ENCODE measurements around the gene HNRNPL.
"Not testable (repeated sequence)": the region's sequence is repeated elsewhere in the genome, so short reads cannot be mapped to it uniquely, and the experiment has no call there.

HNRNPL gene

GRCh38 chr19:38803543-38803942 is 46.2 kb downstream of the HNRNPL start:
- in situ Hi-C loops (cut with MboI; ENCODE audit: low sequenced_read_pairs): no loop called here

GRCh38 chr19:38801359-38802095 is 48.3 kb downstream of the HNRNPL start:
- in situ Hi-C loops (cut with MboI; ENCODE audit: low sequenced_read_pairs): no loop called here

- in situ Hi-C loops (cut with MboI; ENCODE audit: low sequenced_read_pairs): no loop called here
These were observed 49.0 kb downstream of the HNRNPL start for GRCh38 chr19:38800577-38801347.

- in situ Hi-C loops (cut with MboI; ENCODE audit: low sequenced_read_pairs): no loop called here
These were observed 50.7 kb downstream of the HNRNPL start for GRCh38 chr19:38799104-38799503.

GRCh38 chr19:38797781-38798180 is 52.0 kb downstream of the HNRNPL start:
- in situ Hi-C loops (cut with MboI; ENCODE audit: low sequenced_read_pairs): not testable (repeated sequence)

- in situ Hi-C loops (cut with MboI; ENCODE audit: low sequenced_read_pairs): no loop called here
These were observed 53.6 kb downstream of the HNRNPL start for GRCh38 chr19:38796154-38796553.

- in situ Hi-C loops (cut with MboI; ENCODE audit: low sequenced_read_pairs): no loop called here
These were observed 54.2 kb downstream of the HNRNPL start for GRCh38 chr19:38795549-38795948.

GRCh38 chr19:38793671-38794070 is 56.1 kb downstream of the HNRNPL start:
- in situ Hi-C loops (cut with MboI; ENCODE audit: low sequenced_read_pairs): no loop called here

GRCh38 chr19:38793177-38793576 is 56.6 kb downstream of the HNRNPL start:
- in situ Hi-C loops (cut with MboI; ENCODE audit: low sequenced_read_pairs): no loop called here

GRCh38 chr19:38792250-38793111 is 57.3 kb downstream of the HNRNPL start:
- in situ Hi-C loops (cut with MboI; ENCODE audit: low sequenced_read_pairs): no loop called here

GRCh38 chr19:38791451-38792064 is 58.2 kb downstream of the HNRNPL start:
- in situ Hi-C loops (cut with MboI; ENCODE audit: low sequenced_read_pairs): not testable (repeated sequence)

GRCh38 chr19:38790507-38791403 is 59.0 kb downstream of the HNRNPL start:
- in situ Hi-C loops (cut with MboI; ENCODE audit: low sequenced_read_pairs): not testable (repeated sequence)

- in situ Hi-C loops (cut with MboI; ENCODE audit: low sequenced_read_pairs): no loop called here
These were observed 61.1 kb downstream of the HNRNPL start, which contains the start of gene LGALS7B for GRCh38 chr19:38788478-38789243. Gene LGALS7B (plus strand): TSS chr19:38789200. CDS start chr19:38789227, 27 bp downstream.

- in situ Hi-C loops (cut with MboI; ENCODE audit: low sequenced_read_pairs): no loop called here
These were observed 63.1 kb downstream of the HNRNPL start for GRCh38 chr19:38786572-38787265.

Data from hTERT RPE-1 (cell line).